GM10847 (cell line): Measurements from ENCODE around the gene BCAP31.

Source experiments
- POLR2A ChIP-seq: IDR thresholded peaks from 2 replicates; pipeline ENCODE4 v1.6.1; 2011; ENCODE audit not compliant: insufficient read length; ENCODE audit errors: extremely low read depth

BCAP31 gene

GRCh38 chrX:153725039-153725831 is 1.0 kb upstream of the BCAP31 start:
- TF ChIP-seq POLR2A, result no peak

DNA sequence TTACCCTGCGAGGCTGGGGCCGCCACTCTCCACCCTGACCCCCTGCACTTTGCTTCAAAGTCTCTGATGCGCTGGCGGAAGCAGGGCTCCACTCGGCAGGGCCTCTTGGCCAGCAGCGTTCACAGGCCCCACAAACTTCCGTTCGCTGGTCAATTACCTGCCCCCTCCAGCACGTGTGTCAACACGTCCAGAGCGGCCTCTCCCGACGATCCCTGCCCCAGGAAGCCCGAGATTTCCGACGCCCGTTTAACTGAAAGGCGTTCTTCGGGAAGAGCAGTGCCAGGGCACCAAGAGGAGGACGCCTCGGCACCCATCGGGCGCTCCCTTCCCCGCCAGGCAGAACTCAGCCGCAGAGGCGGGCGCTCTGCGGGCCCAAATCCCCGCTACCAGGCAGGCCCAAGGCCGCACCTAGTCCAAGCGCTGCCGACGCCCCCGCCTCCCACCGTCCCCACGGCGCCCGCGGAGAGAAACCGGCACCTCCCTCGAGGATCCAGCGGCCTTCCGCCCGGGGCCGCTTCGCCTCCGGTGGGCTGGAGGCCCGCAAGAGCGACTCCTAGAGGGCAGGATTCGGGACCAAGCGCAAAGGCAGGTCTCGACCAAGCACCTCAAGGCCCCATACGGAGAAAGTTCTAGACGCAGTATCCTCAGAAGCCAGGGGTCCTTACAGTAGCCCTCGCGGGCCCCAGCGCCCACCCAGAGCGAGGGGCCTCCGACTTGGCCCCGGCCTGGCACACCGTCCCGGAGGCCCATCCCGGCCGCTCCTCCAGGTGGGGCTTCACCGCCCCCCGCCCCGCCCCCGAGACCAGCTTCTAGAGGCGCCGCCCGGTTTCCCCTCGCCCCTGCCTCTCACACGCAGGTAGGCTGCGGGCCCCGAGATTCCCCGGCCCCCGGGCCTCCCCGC is 586 bp downstream of the BCAP31 start:
- TF ChIP-seq POLR2A, result no peak

DNA sequence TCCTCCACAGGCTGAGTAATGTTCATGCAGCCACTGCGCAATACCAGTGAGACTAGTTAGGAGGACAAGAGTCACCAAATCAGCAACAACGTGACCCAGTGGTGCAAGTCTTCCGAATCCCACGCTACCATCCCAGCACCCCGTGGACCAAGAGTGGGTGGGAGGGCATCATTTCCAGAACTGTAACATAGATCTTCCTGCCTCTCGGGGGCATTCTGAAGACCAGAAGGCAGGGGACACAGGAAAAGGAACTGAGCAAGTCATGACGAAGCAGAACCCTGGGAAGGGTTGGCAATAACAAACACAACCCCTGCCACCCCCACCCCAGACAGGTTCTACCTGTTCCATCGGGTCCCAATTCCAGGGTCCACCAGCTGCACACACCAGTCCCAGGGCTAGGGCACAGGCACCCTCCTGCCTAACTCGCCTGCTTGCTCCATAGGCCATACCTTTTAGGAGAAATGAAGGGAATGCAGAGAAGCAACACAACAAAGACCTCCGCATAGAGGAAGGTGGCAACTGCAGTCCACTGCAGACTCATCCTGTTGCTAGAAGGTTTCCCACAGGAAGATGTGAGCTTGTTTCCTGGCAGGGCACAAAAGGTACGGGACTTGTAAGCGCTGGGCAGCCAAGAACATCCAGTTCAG is 1.4 kb downstream of the BCAP31 start:
- TF ChIP-seq POLR2A, result no peak

DNA sequence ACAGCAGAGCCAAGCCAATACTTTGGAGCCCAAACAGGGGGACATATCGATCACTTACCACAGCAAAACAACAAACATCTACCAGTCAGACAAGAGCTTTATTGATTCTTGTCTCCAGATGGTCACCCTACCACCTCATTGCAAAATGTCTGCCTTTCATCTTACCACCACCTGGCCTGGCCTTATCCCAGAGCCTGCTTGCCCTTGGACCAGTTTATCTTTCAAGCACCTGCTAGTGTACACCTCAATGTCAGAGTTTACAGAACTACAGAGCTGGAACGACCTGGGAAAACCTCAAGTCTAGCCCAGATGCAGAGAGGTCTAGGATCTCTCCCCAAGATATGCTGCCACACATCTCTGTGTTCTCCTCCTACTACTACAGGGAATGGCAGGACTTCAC is 4.5 kb downstream of the BCAP31 start:
- TF ChIP-seq POLR2A, result no peak

GRCh38 chrX:153719238-153719637 is 4.9 kb downstream of the BCAP31 start:
- TF ChIP-seq POLR2A, result no peak

DNA sequence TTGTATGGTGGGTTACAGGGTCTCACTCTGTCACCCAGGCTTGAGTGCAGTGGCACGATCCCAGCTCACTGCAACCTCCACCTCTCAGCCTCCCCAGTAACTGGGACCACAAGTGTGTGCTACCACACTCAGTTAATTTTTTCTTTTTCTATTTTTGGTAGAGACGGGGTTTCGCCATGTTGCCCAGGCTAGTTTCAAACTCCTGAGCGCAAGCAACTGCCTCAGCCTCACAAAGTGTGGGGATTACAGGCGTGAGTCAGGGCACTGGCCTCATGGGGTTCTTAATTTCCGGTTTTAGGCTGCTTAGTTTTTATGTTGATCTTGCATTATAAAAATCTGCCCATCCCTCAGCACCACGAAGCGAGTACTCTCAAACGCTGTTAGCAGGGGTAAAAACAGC is 6.7 kb downstream of the BCAP31 start:
- no peak for TF ChIP-seq POLR2A

- no peak for TF ChIP-seq POLR2A
These were observed 9.9 kb downstream of the BCAP31 start for GRCh38 chrX:153714256-153714655.

DNA sequence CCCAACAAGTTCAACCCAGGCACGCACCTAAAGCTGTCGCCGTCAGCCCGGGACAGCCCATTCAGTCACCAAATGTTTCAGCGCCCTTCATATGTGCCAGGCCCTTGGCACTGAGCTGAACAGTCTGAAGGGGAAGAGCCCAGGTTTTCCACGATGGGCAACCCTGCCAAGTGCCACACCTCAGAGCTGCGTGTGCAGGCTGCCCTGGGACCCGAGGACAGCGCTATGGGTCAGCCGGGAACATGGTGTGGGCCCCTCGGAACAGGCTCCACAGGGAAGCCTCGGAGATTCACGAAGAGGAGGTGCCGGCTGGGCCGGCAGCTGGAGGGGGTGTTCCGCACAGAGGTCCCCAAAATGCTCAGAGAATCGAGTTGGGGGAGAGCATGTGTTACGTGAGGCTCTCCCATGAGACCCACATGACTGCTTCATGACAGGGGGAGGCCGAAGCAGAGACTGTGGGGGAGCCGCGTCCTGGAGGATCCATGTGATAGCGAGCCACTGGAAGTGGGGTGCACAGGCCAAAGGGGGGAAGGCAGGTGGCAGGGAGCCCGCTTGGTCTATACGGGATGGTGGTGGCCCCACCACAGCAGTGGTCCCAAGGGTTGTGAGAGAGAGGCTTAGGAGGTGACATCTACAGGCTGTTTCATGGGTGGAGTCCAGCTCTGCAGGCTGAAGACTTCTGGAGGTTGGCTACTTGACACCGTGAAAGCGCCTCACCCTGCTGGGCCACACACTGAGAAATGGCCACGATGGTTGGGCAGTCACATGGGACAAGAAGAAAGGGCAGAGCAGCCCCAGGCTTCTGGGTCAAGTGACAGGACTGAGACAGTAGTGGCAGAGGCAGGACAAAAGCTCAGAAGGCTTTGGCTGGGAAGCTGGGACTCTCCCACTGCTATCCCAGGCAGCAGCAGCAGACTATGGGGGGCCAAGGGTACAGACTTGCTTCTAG is 14.2 kb downstream of the BCAP31 start:
- TF ChIP-seq POLR2A, result no peak

GRCh38 chrX:153708415-153708814 is 15.8 kb downstream of the BCAP31 start:
- no peak for TF ChIP-seq POLR2A

DNA sequence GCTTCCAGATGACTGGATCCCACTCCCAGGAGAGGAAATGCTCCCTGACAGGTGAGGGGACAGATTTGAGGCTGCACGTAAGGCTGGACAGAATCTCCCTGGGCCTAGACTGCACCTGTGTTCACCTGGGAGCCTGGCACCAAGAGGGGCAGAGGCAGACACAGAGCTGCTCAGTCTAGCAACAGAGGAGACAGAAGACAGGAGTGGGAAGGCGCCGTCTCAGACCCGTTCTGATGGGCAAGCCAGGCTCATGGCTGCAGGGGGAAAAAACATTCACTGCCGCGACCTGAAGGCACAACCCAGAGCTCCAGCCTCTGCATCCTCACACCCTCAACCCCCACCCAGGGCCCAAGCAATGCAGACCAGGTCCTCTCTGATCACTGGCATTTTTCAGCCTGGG is 16.8 kb downstream of the BCAP31 start:
- no peak for TF ChIP-seq POLR2A

DNA sequence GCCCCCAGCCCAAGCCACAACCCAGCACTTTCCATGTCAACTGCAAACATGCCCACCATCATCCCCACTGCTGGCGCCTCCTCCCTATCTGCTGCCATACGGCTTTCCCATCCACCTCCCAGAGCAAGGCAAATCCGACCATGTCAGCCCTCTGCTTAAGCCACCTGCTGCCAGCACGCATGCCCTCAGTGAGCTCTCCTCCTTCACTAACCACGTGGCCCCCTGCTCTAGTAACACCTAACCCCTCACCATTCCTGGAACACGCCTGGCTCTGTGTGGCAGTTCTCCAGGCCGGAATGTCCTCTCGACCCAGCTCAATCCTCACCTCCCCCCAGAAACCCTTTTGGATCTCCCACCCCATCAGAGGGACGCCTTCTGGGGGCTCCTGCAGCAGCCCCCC is 17.4 kb downstream of the BCAP31 start:
- TF ChIP-seq POLR2A, result no peak

DNA sequence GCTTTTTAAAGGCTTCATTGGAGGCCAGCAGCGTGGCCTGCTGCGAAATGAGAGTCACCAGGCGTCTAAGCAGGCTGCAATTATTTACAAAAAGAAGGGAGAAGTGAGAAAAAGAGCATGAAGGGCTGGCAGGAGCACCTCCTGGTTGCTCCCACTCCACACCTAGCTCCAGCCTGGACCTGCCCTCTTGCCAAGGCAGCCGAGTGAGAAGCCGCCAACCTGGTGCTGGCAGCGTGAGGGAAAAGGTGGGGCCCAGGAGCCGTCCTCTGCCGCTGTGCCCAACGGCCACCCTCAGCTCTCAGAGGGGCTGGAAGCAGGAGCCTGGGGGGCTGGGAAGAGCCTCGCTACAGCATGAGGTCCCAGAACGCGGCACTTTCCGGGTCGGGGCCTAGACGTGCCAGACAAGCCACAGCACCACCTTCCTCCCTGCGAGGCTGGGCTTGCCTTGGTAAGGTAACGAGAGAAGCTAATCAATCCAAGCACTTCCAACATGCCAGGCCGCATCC is 20.1 kb downstream of the BCAP31 start:
- TF ChIP-seq POLR2A, result no peak

GRCh38 chrX:153703036-153703370 is 21.2 kb downstream of the BCAP31 start:
- no peak for TF ChIP-seq POLR2A

- TF ChIP-seq POLR2A, result no peak
These were observed 21.7 kb downstream of the BCAP31 start for GRCh38 chrX:153702336-153703035.
